Right lobe of liver (tissue), 6 donors: ENCODE measurements around the gene FGGY. TPM values are rescaled to one million over a fixed set of nuclear protein-coding genes. Genes with fewer than 3 reads are reported as not detected.

Experiments
- ATAC-seq, 4 donors: fragments of 200-7000 bp; cut with Tn5 transposase; one replicate each; pipeline ENCODE4 v1.9.1; 2020; ENCODE audit warnings: mild to moderate bottlenecking in 4 of 4, moderate library complexity in 4 of 4
- DNase-seq, 3 donors: peaks; one replicate each; pipeline ENCODE4 v3.0.0-alpha.2; 2020
- H3K27ac ChIP-seq, 3 donors: fragments of 200-600 bp; one replicate each; pipeline ENCODE4 v1.8.0; 2022
- H3K27me3 ChIP-seq, 2 donors: fragments of 200-600 bp; one replicate each; pipeline ENCODE4 v1.8.0; 2022
- H3K36me3 ChIP-seq, 4 donors: fragments of 200-600 bp; sonication (generic) in 1 of 4; one replicate each; pipeline versions ENCODE4 v1.5.1 to v1.8.0; 2017 to 2022; ENCODE audit warnings: control low read depth in 1 of 4
- H3K4me1 ChIP-seq, 4 donors: fragments of 200-600 bp; sonication (generic) in 1 of 4; one replicate each; pipeline versions ENCODE4 v1.5.1 to v1.8.0; 2017 to 2022; ENCODE audit warnings: control low read depth in 1 of 4
- H3K4me3 ChIP-seq, 3 donors: fragments of 200-600 bp; one replicate each; pipeline ENCODE4 v1.8.0; 2022
- H3K9me3 ChIP-seq, 4 donors: fragments of 200-600 bp; sonication (generic) in 1 of 4; one replicate each; pipeline versions ENCODE4 v1.5.1 to v1.8.0; 2017 to 2022; ENCODE audit warnings: control low read depth in 1 of 4
- POLR2A ChIP-seq: fragments of 450-650 bp; IDR thresholded peaks from one replicate; pipeline ENCODE4 v1.6.1; 2017; ENCODE audit warnings: antibody characterized with exemption, mild to moderate bottlenecking
- WGBS: methylation state at CpG from one replicate; pipeline ENCODE4 v1.1.6; 2018; ENCODE audit warnings: low coverage, low lambda C conversion rate; ENCODE audit not compliant: insufficient coverage; ENCODE audit errors: missing lambda C conversion rate; 5-methylcytosine and 5-hydroxymethylcytosine counted together
- intact Hi-C, 2 donors: fragments of 100-400 bp; cut with DNase I; formaldehyde crosslinking; loops; one replicate each; pipeline versions ENCODE4 v1.11.2 to v1.14.1; 2022
- total RNA-seq, 6 experiments: library from RNA; depleted of rRNA in 2 of 6; stranded (reverse); fragments of >200 nt in 2 of 6; fragmentation: NEBNext Ultra II Directional in 3 of 6; extraction: Animal tissue kit (Norgen Biotek cat#: 25700) in 3 of 6; gene quantifications; one replicate each; pipeline versions ENCODE4 v1.1.0 to v1.2.4, GENCODE V29; 2016 to 2023
- TF ChIP-seq, protein P1 (sequence below), 4 donors: fragments of 200-600 bp in 3 of 4; fragments of 450-650 bp in 1 of 4; IDR thresholded peaks; one replicate each; pipeline versions ENCODE4 v1.5.1 to v1.8.0; 2016 to 2022; ENCODE audit warnings: antibody characterized with exemption in 4 of 4, mild to moderate bottlenecking in 2 of 4
- donor health status: DM: no; HTN: yes; CAD: no.
- donor health status: DM: no; HTN: no; CAD: no.
- donor health status: DM: no; HTN: no; CAD: no.
- donor health status: DM: no; HTN: yes; CAD: no.
- donor health status: DM: no; HTN: yes; CAD: no.

FGGY gene
- total RNA-seq, 6 experiments from 2014 or later = 45.5 to 84.2 (median 58.7) TPM

DNA sequence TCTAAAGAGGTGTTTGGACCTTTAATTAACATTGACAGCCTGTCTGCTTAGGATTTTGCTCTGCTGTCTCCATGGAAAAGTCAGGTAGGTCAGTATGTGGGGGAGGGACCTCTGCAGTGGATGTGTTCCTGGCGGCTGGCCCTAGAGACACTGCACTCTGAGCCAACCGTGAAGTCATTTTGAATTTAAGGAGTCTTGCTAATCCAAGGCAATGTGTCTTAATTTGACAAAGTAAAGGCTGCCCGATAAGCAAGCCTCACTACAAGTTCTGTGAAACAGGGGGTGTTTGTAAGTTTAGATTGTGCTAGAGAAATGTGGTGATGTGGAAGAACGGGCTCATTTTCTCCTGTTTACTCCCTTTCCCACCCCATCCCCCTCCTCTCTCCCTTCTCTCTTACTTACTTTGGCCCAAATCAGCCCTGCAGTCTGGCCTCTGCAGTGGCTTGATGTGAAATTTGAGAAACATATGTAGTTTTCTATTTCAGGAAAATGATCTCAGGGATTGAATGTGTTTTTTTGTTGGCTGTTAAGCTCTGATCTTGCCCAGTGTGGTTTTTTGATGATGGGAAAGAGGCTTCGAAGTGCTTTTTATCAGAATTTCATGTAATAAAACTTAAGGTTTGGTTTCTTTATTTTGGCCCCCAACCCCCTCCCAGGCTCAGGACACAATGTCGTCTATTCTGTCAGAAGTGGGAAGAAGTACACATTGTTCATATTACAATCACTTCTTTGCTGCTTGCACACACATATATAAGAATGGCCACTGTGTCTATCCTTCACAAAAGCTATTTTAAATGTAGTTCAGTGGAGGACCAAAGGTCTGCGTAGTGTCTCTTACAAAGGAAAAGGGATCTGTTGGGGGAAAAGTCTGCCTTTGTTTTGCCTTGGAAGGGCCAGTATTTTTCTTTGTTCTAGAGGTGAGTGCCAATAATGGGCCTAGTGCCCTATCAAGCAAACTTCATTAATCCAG is 96.6 kb downstream of the FGGY start:
- no peak for TF ChIP-seq POLR2A
- TF ChIP-seq, protein P1, sequence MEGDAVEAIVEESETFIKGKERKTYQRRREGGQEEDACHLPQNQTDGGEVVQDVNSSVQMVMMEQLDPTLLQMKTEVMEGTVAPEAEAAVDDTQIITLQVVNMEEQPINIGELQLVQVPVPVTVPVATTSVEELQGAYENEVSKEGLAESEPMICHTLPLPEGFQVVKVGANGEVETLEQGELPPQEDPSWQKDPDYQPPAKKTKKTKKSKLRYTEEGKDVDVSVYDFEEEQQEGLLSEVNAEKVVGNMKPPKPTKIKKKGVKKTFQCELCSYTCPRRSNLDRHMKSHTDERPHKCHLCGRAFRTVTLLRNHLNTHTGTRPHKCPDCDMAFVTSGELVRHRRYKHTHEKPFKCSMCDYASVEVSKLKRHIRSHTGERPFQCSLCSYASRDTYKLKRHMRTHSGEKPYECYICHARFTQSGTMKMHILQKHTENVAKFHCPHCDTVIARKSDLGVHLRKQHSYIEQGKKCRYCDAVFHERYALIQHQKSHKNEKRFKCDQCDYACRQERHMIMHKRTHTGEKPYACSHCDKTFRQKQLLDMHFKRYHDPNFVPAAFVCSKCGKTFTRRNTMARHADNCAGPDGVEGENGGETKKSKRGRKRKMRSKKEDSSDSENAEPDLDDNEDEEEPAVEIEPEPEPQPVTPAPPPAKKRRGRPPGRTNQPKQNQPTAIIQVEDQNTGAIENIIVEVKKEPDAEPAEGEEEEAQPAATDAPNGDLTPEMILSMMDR (IDR thresholded peaks at IDR 0.05) = no peak
- ATAC-seq (peak; percentile 88 to 91 (median 89)), DNase-seq (peak; percentile 54 to 74 (median 73))
- peak overlapping the region; percentile 60 to 75 (median 65) for H3K27ac ChIP-seq
- intact Hi-C loops = no loop called here
- no peaks in the 10 kb centered on the region for H3K36me3 ChIP-seq
- no peak overlapping the region for H3K4me3 ChIP-seq
- H3K9me3 ChIP-seq = no peaks in the 10 kb centered on the region
- 35% methylated on average over 7 of the region's 7 CpGs for WGBS
- H3K27me3 ChIP-seq = no peaks in the 10 kb centered on the region
- peaks cover 0 to 54% (median 21%) of the 10 kb centered on the region in 4 donors for H3K4me1 ChIP-seq

DNA sequence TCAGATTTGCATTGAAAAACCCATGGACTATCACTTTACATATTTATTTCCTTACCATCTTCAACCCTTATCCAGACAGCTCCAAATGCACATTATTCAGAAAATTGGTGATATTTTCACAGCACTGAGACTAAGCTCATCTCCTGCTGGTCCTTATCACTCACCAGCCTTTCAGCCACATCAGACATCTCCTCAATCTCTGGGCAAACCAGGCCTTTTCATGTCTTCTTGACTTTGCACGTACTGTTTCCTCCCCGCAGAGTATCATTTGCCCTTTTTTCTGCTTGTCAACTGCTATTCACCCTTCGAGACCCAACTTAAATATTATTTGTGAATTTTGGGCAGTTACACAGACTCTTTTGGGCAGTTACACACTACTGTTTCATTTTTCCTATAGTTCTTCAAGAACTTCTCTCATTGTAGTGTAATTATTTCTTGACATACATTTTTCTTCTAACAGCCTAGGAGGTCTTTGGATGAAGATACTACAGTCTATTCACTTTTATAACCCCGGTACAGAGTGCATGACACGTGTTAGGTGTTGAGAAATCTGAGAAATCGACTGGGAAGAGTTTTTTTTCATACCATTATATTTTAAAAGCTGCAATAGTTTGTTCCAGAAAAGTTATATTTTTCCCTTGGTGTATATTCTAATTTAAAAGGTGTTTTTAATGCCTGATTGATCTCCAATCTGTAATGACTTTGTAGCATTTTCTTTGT is 98.0 kb downstream of the FGGY start:
- Histone ChIP-seq H3K4me1 (peaks cover 0 to 54% (median 21%) of the 10 kb centered on the region in 4 donors), H3K27me3 (no peaks in the 10 kb centered on the region), H3K9me3 (no peaks in the 10 kb centered on the region), H3K4me3 (no peak overlapping the region), H3K36me3 (no peaks in the 10 kb centered on the region), H3K27ac (peak overlapping the region in 2 of 3 donors; percentile 65 to 75)
- intact Hi-C loops = no loop called here
- peak; percentile 53 to 62 (median 54) for ATAC-seq
- TF ChIP-seq, protein P1 (IDR thresholded peaks at IDR 0.05) = no peak
- no peak for TF ChIP-seq POLR2A
- no peak for DNase-seq
- 43% methylated on average over 6 of the region's 6 CpGs for WGBS

DNA sequence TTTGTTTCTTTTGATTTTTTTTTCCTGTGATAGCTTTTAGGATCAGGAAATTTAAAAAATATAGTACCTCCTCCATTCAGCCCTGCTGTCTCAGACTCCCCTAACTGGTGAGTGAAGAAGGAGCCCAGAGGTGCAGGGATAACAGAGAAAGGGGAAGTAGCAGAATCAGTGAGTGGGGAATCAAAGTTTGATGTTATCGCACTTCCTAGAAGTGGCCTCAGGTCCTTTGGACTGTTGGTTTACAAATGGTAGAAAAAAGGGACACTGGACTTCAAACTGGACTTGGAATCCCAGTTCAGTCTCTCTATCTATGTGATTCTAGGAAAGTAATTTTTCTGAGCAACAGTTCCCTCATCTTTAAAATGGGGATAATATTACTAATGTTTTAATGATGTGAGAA is 99.5 kb downstream of the FGGY start:
- ATAC-seq (peak in 1 of 4 donors; percentile 6), DNase-seq (no peak)
- Histone ChIP-seq H3K27ac (no peak overlapping the region), H3K4me1 (peaks cover 0 to 54% (median 21%) of the 10 kb centered on the region in 4 donors), H3K9me3 (no peaks in the 10 kb centered on the region), H3K27me3 (no peaks in the 10 kb centered on the region), H3K4me3 (no peak overlapping the region), H3K36me3 (no peaks in the 10 kb centered on the region)
- WGBS = 60% methylated on average over 1 of the region's 1 CpG
- TF ChIP-seq, protein P1 (IDR thresholded peaks at IDR 0.05) = no peak
- TF ChIP-seq POLR2A = no peak
- intact Hi-C loops = no loop called here

DNA sequence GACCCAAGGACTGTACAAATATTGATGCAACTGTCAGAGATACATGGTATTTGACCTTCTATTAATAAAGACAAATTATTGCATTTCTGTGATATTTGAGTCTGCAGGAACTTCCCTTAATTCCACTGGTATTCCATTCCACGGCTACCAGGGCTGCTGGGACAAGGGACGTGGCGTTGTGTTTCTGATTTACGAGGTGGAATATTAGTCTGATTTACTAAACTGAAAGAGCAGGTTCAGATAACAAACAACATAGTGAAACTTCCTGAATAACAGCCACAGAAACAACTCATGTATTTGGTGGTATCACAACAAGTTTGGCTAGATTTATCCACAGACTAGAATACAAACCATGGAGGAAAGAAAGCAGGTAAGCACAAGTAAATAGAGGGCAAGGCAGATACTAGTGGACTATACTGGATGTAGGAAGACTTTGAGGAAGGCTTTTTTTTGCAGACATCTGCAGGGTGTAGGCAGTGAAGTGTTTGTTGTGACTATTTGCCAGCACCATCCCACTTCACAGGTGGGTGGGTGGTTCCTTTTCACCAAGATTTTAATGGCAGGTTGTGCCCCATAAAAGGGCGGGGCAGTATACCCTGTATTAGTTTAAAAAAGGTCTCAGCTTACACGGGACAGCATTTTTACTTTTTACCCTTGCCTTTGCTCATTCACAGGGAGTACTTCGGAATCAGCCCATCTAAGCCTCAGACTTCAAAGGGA is 100.4 kb downstream of the FGGY start:
- Histone ChIP-seq H3K27ac (no peak overlapping the region), H3K27me3 (no peaks in the 10 kb centered on the region), H3K36me3 (no peaks in the 10 kb centered on the region), H3K4me3 (no peak overlapping the region), H3K4me1 (peaks cover 0 to 53% (median 18%) of the 10 kb centered on the region in 4 donors), H3K9me3 (no peaks in the 10 kb centered on the region)
- no peak for TF ChIP-seq POLR2A
- TF ChIP-seq, protein P1 (IDR thresholded peaks at IDR 0.05) = no peak
- DNase-seq (no peak), ATAC-seq (no peak)
- intact Hi-C loops = no loop called here
- WGBS = 80% methylated on average over 7 of the region's 7 CpGs
